ENCODE data around the gene SRD5A1.

Gene SRD5A1

DNA sequence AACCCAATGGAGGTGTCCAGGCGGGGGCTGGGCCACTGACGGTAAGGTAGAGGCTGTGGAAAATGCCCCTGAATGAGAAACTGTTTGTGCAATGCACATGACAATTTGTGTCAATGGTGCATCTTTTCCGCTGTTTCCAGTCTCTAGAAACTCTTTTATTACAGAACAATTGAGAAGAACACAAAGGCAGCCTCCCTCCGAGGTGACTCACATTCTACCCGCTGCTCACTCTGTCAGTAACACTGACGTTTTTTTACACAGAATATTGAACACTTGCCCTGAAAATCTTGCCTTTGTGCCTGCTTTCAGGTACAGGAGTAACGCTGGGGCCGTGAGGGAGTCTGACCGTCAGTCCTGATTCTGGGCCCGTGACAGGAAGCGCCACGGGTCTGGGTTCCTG is 68.3 kb downstream of the SRD5A1 start:
- H3K27ac ChIP-seq (replicated peaks), result no peak overlapping the region
- H3K27me3 ChIP-seq (ENCODE audit: insufficient read depth, poor library complexity, severe bottlenecking), result peaks cover 2% of the 10 kb centered on the region
- TF ChIP-seq, protein P1, sequence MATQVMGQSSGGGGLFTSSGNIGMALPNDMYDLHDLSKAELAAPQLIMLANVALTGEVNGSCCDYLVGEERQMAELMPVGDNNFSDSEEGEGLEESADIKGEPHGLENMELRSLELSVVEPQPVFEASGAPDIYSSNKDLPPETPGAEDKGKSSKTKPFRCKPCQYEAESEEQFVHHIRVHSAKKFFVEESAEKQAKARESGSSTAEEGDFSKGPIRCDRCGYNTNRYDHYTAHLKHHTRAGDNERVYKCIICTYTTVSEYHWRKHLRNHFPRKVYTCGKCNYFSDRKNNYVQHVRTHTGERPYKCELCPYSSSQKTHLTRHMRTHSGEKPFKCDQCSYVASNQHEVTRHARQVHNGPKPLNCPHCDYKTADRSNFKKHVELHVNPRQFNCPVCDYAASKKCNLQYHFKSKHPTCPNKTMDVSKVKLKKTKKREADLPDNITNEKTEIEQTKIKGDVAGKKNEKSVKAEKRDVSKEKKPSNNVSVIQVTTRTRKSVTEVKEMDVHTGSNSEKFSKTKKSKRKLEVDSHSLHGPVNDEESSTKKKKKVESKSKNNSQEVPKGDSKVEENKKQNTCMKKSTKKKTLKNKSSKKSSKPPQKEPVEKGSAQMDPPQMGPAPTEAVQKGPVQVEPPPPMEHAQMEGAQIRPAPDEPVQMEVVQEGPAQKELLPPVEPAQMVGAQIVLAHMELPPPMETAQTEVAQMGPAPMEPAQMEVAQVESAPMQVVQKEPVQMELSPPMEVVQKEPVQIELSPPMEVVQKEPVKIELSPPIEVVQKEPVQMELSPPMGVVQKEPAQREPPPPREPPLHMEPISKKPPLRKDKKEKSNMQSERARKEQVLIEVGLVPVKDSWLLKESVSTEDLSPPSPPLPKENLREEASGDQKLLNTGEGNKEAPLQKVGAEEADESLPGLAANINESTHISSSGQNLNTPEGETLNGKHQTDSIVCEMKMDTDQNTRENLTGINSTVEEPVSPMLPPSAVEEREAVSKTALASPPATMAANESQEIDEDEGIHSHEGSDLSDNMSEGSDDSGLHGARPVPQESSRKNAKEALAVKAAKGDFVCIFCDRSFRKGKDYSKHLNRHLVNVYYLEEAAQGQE (IDR thresholded peaks at IDR 0.05; ENCODE audit: insufficient replicate concordance, low read depth), result no peak
- TF ChIP-seq, protein P2, sequence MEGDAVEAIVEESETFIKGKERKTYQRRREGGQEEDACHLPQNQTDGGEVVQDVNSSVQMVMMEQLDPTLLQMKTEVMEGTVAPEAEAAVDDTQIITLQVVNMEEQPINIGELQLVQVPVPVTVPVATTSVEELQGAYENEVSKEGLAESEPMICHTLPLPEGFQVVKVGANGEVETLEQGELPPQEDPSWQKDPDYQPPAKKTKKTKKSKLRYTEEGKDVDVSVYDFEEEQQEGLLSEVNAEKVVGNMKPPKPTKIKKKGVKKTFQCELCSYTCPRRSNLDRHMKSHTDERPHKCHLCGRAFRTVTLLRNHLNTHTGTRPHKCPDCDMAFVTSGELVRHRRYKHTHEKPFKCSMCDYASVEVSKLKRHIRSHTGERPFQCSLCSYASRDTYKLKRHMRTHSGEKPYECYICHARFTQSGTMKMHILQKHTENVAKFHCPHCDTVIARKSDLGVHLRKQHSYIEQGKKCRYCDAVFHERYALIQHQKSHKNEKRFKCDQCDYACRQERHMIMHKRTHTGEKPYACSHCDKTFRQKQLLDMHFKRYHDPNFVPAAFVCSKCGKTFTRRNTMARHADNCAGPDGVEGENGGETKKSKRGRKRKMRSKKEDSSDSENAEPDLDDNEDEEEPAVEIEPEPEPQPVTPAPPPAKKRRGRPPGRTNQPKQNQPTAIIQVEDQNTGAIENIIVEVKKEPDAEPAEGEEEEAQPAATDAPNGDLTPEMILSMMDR (IDR thresholded peaks at IDR 0.05; ENCODE audit: insufficient read depth, low read length), result no peak
- TF ChIP-seq GABPA (IDR thresholded peaks at IDR 0.05; ENCODE audit: low read depth) (no peak), POLR2AphosphoS5 (IDR thresholded peaks at IDR 0.05; ENCODE audit: low read depth) (no peak), SPI1 (IDR thresholded peaks at IDR 0.05; ENCODE audit: borderline replicate concordance, low read depth) (no peak)
- H3K4me3 ChIP-seq (replicated peaks; ENCODE audit: insufficient read depth, low read length), result no peak overlapping the region
- no peak for DNase-seq (ENCODE audit: low read depth in 1 of 2, low spot score in 1 of 2)

DNA sequence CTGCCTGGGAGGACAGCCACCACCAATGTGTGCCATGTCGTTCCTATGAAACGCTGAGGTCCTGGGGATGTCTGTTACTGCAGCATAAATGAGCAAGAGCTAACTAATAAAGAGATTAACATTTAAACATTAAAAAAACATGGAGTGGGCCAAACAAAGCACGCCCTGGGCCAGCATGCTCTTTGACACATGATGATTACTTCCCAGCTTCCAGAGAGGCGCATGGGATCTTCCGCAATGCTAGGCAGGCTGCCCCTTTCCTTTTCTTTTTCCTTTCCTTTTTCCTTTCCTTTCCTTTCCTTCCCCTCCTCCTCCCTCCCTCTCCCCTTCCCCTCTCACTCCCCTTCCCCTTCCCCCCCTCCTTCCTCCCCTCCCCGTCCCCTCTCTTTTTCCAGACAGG is 69.4 kb downstream of the SRD5A1 start:
- no peak overlapping the region for H3K4me3 ChIP-seq (replicated peaks; ENCODE audit: insufficient read depth, low read length)
- no peak overlapping the region for H3K27ac ChIP-seq (replicated peaks)
- DNase-seq (ENCODE audit: low read depth in 1 of 2, low spot score in 1 of 2), result no peak
- H3K27me3 ChIP-seq (ENCODE audit: insufficient read depth, poor library complexity, severe bottlenecking), result peaks cover 2% of the 10 kb centered on the region
- TF ChIP-seq GABPA (IDR thresholded peaks at IDR 0.05; ENCODE audit: low read depth), result no peak
- no peak for TF ChIP-seq SPI1 (IDR thresholded peaks at IDR 0.05; ENCODE audit: borderline replicate concordance, low read depth)
- TF ChIP-seq POLR2AphosphoS5 (IDR thresholded peaks at IDR 0.05; ENCODE audit: low read depth), result no peak
- TF ChIP-seq, protein P2 (IDR thresholded peaks at IDR 0.05; ENCODE audit: insufficient read depth, low read length), result no peak
- TF ChIP-seq, protein P1 (IDR thresholded peaks at IDR 0.05; ENCODE audit: insufficient replicate concordance, low read depth), result no peak

DNA sequence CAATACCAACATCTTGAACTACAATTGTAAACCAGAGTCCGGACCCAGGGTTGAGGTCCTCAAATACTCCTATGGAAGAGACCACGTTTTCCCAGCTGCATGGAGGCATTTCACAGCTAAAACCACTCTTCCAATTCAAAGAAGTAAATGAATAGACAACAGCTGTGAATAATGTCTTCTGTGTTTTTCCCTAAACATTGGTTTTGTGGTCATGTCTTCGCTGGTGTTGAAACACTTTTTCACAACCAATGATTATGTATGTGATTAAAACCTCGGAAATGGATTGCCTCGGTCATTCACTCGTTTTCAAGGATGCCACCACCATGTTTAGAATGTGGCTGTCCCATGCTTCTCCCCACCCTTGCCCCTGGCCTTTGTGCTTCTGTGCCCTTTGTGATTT is 70.6 kb downstream of the SRD5A1 start:
- H3K4me3 ChIP-seq (replicated peaks; ENCODE audit: insufficient read depth, low read length), result no peak overlapping the region
- H3K27me3 ChIP-seq (ENCODE audit: insufficient read depth, poor library complexity, severe bottlenecking), result peaks cover 2% of the 10 kb centered on the region
- no peak overlapping the region for H3K27ac ChIP-seq (replicated peaks)
- TF ChIP-seq SPI1 (IDR thresholded peaks at IDR 0.05; ENCODE audit: borderline replicate concordance, low read depth), result no peak
- TF ChIP-seq GABPA (IDR thresholded peaks at IDR 0.05; ENCODE audit: low read depth), result no peak
- TF ChIP-seq, protein P2 (IDR thresholded peaks at IDR 0.05; ENCODE audit: insufficient read depth, low read length), result no peak
- no peak for TF ChIP-seq POLR2AphosphoS5 (IDR thresholded peaks at IDR 0.05; ENCODE audit: low read depth)
- TF ChIP-seq, protein P1 (IDR thresholded peaks at IDR 0.05; ENCODE audit: insufficient replicate concordance, low read depth), result no peak
- no peak for DNase-seq (ENCODE audit: low read depth in 1 of 2, low spot score in 1 of 2)

Measured in HL-60 (cell line).